Spleen (tissue), 7 donors: ENCODE results near the gene OPRPN.

Experiments
- CTCF ChIP-seq, 11 experiments: fragments of 200-600 bp in 7 of 11; fragments of 450-650 bp in 4 of 11; sonication (generic) in 4 of 11; IDR thresholded peaks in 8 of 11; conservative IDR thresholded peaks in 3 of 11; 1 replicate in 7 of 11; 2 replicates in 4 of 11; pipeline versions ENCODE4 v1.4.0 to v1.8.0; 2016 to 2021; ENCODE audit warnings: antibody characterized with exemption in 11 of 11, inconsistent platforms in 4 of 11, mild to moderate bottlenecking in 1 of 11
- POLR2A ChIP-seq, 3 donors: fragments of 450-650 bp; IDR thresholded peaks; one replicate each; pipeline ENCODE4 v1.5.1; 2017; ENCODE audit warnings: antibody characterized with exemption in 3 of 3, mild to moderate bottlenecking in 1 of 3
- donor health status: DM: no; HTN: no; CAD: no; lungs with moderate emphysema.
- donor health status: DM: no; HTN: no; CAD: no.
- donor health status: DM: no; HTN: no; CAD: no.

- no peak for TF ChIP-seq CTCF (IDR thresholded peaks at IDR 0.05 in 8 of 11, conservative IDR thresholded peaks at IDR 0.05 in 3 of 11)
- no peak for TF ChIP-seq POLR2A (IDR thresholded peaks at IDR 0.05)
Observed at GRCh38 chr4:70359115-70359661, 38.6 kb upstream of the OPRPN start.
